Stimulated activated naive CD8-positive, alpha-beta T cell treated with anti-CD3 and anti-CD28 coated beads, Interleukin-15, Interleukin-2, amounts not matched to agents 100 ng/mL and 50 ng/mL, for 24 hours (primary cell): ENCODE results near the gene RNF130.
A peak's percentile ranks its signal among the peaks of the same experiment; 100 is the strongest.
"Not testable (repeated sequence)": the region's sequence is repeated elsewhere in the genome, so short reads cannot be mapped to it uniquely, and the experiment has no call there.

Experiments used
- H3K27ac Mint-ChIP-seq: one replicate; pipeline ENCODE4 v1.8.0; 2021; ENCODE audit warnings: mild to moderate bottlenecking, mixed read lengths
- H3K27me3 Mint-ChIP-seq: one replicate; pipeline ENCODE4 v1.8.0; 2021; ENCODE audit warnings: mixed read lengths
- H3K36me3 Mint-ChIP-seq: one replicate; pipeline ENCODE4 v1.8.0; 2021; ENCODE audit warnings: low read depth, mixed read lengths
- H3K4me1 Mint-ChIP-seq: one replicate; pipeline ENCODE4 v1.8.0; 2021; ENCODE audit warnings: low read depth, mixed read lengths
- H3K4me3 Mint-ChIP-seq: one replicate; pipeline ENCODE4 v1.8.0; 2021; ENCODE audit warnings: mild to moderate bottlenecking, mixed read lengths
- H3K9me3 Mint-ChIP-seq: one replicate; pipeline ENCODE4 v1.8.0; 2021; ENCODE audit warnings: mixed read lengths

RNF130 gene

GRCh38 chr5:180097163-180097894 is 25.8 kb upstream of the RNF130 start:
- no peaks in the 10 kb centered on the region for H3K9me3 Mint-ChIP-seq
- H3K4me3 Mint-ChIP-seq, result no peak overlapping the region
- no peak overlapping the region for H3K27ac Mint-ChIP-seq
- H3K36me3 Mint-ChIP-seq, result no peaks in the 10 kb centered on the region
- H3K4me1 Mint-ChIP-seq, result no peaks in the 10 kb centered on the region
- peaks cover 13% of the 10 kb centered on the region for H3K27me3 Mint-ChIP-seq

- Mint-ChIP-seq H3K27ac (no peak overlapping the region), H3K4me1 (no peaks in the 10 kb centered on the region), H3K36me3 (no peaks in the 10 kb centered on the region), H3K27me3 (peaks cover 13% of the 10 kb centered on the region), H3K9me3 (no peaks in the 10 kb centered on the region), H3K4me3 (no peak overlapping the region)
These were observed 25.1 kb upstream of the RNF130 start for GRCh38 chr5:180096616-180097015.

- Mint-ChIP-seq H3K27me3 (peaks cover 13% of the 10 kb centered on the region), H3K4me1 (peaks cover 5% of the 10 kb centered on the region), H3K27ac (no peak overlapping the region), H3K36me3 (no peaks in the 10 kb centered on the region), H3K4me3 (no peak overlapping the region), H3K9me3 (no peaks in the 10 kb centered on the region)
These were observed 24.0 kb upstream of the RNF130 start for GRCh38 chr5:180095545-180095944.

- Mint-ChIP-seq H3K4me3 (no peak overlapping the region), H3K4me1 (peaks cover 9% of the 10 kb centered on the region), H3K9me3 (no peaks in the 10 kb centered on the region), H3K36me3 (no peaks in the 10 kb centered on the region), H3K27me3 (peaks cover 13% of the 10 kb centered on the region), H3K27ac (no peak overlapping the region)
These were observed 22.3 kb upstream of the RNF130 start for GRCh38 chr5:180093651-180094382.

GRCh38 chr5:180093241-180093640 is 21.7 kb upstream of the RNF130 start:
- Mint-ChIP-seq H3K36me3 (no peaks in the 10 kb centered on the region), H3K4me3 (no peak overlapping the region), H3K4me1 (peaks cover 9% of the 10 kb centered on the region), H3K27ac (no peak overlapping the region), H3K27me3 (peaks cover 13% of the 10 kb centered on the region), H3K9me3 (no peaks in the 10 kb centered on the region)

GRCh38 chr5:180090769-180091546 is 19.4 kb upstream of the RNF130 start:
- H3K27ac Mint-ChIP-seq, result no peak overlapping the region
- H3K36me3 Mint-ChIP-seq, result no peaks in the 10 kb centered on the region
- peak overlapping the region; percentile 51 for H3K4me3 Mint-ChIP-seq
- H3K9me3 Mint-ChIP-seq, result no peaks in the 10 kb centered on the region
- peaks cover 23% of the 10 kb centered on the region for H3K4me1 Mint-ChIP-seq
- peaks cover 13% of the 10 kb centered on the region for H3K27me3 Mint-ChIP-seq

GRCh38 chr5:180090098-180090768 is 18.7 kb upstream of the RNF130 start:
- Mint-ChIP-seq H3K4me1 (peaks cover 28% of the 10 kb centered on the region), H3K36me3 (no peaks in the 10 kb centered on the region), H3K4me3 (peak overlapping the region; percentile 77), H3K27me3 (peaks cover 9% of the 10 kb centered on the region), H3K9me3 (no peaks in the 10 kb centered on the region), H3K27ac (peak overlapping the region; percentile 70)

GRCh38 chr5:180089628-180090027 is 18.1 kb upstream of the RNF130 start:
- not testable (repeated sequence) for H3K36me3 Mint-ChIP-seq, H3K9me3 Mint-ChIP-seq, H3K27me3 Mint-ChIP-seq, H3K27ac Mint-ChIP-seq
- Mint-ChIP-seq H3K4me3 (peak overlapping the region; percentile 77), H3K4me1 (peaks cover 31% of the 10 kb centered on the region)

GRCh38 chr5:180088561-180088960 is 17.0 kb upstream of the RNF130 start:
- Mint-ChIP-seq H3K27me3 (peaks cover 8% of the 10 kb centered on the region), H3K9me3 (no peaks in the 10 kb centered on the region), H3K27ac (no peak overlapping the region), H3K36me3 (no peaks in the 10 kb centered on the region), H3K4me3 (no peak overlapping the region), H3K4me1 (peaks cover 34% of the 10 kb centered on the region)

GRCh38 chr5:180086816-180087399 is 15.3 kb upstream of the RNF130 start:
- H3K27ac Mint-ChIP-seq, result no peak overlapping the region
- H3K27me3 Mint-ChIP-seq, result peaks cover 18% of the 10 kb centered on the region
- H3K9me3 Mint-ChIP-seq, result no peaks in the 10 kb centered on the region
- peaks cover 34% of the 10 kb centered on the region for H3K4me1 Mint-ChIP-seq
- H3K4me3 Mint-ChIP-seq, result no peak overlapping the region
- H3K36me3 Mint-ChIP-seq, result no peaks in the 10 kb centered on the region

GRCh38 chr5:180085837-180086236 is 14.3 kb upstream of the RNF130 start:
- peaks cover 26% of the 10 kb centered on the region for H3K27me3 Mint-ChIP-seq
- H3K36me3 Mint-ChIP-seq, result no peaks in the 10 kb centered on the region
- no peak overlapping the region for H3K4me3 Mint-ChIP-seq
- H3K27ac Mint-ChIP-seq, result no peak overlapping the region
- no peaks in the 10 kb centered on the region for H3K9me3 Mint-ChIP-seq
- H3K4me1 Mint-ChIP-seq, result peaks cover 30% of the 10 kb centered on the region

GRCh38 chr5:180084638-180085561 is 13.3 kb upstream of the RNF130 start:
- no peaks in the 10 kb centered on the region for H3K36me3 Mint-ChIP-seq
- H3K9me3 Mint-ChIP-seq, result no peaks in the 10 kb centered on the region
- no peak overlapping the region for H3K4me3 Mint-ChIP-seq
- H3K4me1 Mint-ChIP-seq, result peaks cover 34% of the 10 kb centered on the region
- H3K27me3 Mint-ChIP-seq, result peaks cover 34% of the 10 kb centered on the region
- H3K27ac Mint-ChIP-seq, result no peak overlapping the region

GRCh38 chr5:180083529-180084060 is 12.0 kb upstream of the RNF130 start:
- no peaks in the 10 kb centered on the region for H3K36me3 Mint-ChIP-seq
- no peak overlapping the region for H3K4me3 Mint-ChIP-seq
- peaks cover 44% of the 10 kb centered on the region for H3K27me3 Mint-ChIP-seq
- peaks cover 33% of the 10 kb centered on the region for H3K4me1 Mint-ChIP-seq
- no peaks in the 10 kb centered on the region for H3K9me3 Mint-ChIP-seq
- H3K27ac Mint-ChIP-seq, result no peak overlapping the region
